ACHN (cell line): ENCODE results near the gene SERPINH1.
"Not testable (repeated sequence)": the region's sequence is repeated elsewhere in the genome, so short reads cannot be mapped to it uniquely, and the experiment has no call there.

Experiments
- DNase-seq: peaks from one replicate; pipeline ENCODE4 v3.0.0-alpha.2; 2015
- in situ Hi-C: cut with HindIII; loops from 2 replicates; pipeline ENCODE4 v1.10.0; 2017; ENCODE audit warnings: low sequenced_read_pairs, low pct_ligation_motif_present, low pct_unique_long_range_greater_than_20kb

The SERPINH1 gene

DNA sequence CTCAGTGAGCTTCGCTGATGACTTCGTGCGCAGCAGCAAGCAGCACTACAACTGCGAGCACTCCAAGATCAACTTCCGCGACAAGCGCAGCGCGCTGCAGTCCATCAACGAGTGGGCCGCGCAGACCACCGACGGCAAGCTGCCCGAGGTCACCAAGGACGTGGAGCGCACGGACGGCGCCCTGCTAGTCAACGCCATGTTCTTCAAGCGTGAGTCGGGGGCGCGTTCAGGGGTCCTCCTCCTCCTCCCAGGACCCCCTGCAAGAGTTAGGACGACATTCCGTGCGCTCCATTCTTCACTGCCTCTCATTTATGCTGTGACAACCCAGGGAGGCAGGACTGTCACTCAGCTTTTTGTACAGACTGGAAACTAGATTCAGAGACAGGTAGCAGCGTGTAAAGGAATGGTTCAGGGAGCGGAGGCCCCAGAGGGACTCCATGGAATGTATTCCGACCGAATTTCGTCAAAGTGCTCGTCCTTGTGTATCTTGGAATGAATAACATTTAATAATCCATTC, 4.8 kb downstream of the SERPINH1 start:
- no peak for DNase-seq
- in situ Hi-C loops, result no loop called here

GRCh38 chr11:75567971-75568370, 5.9 kb downstream of the SERPINH1 start:
- in situ Hi-C loops, result no loop called here
- DNase-seq, result no peak

DNA sequence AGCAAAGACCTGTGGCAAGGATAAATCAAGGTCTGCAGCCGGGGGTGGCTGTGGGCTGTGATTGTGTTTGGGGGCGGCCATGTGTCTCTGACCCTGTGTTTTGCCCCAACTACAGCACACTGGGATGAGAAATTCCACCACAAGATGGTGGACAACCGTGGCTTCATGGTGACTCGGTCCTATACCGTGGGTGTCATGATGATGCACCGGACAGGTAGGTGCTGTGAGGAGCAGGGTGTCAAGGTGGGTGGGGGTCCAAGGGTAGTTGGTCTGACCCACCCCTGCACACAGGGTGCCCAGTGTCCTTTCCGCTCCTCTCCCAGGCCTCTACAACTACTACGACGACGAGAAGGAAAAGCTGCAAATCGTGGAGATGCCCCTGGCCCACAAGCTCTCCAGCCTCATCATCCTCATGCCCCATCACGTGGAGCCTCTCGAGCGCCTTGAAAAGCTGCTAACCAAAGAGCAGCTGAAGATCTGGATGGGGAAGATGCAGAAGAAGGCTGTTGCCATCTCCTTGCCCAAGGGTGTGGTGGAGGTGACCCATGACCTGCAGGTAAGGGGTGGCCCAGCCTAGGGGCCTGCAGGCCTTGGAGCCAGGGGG, 6.7 kb downstream of the SERPINH1 start:
- in situ Hi-C loops, result no loop called here

DNA sequence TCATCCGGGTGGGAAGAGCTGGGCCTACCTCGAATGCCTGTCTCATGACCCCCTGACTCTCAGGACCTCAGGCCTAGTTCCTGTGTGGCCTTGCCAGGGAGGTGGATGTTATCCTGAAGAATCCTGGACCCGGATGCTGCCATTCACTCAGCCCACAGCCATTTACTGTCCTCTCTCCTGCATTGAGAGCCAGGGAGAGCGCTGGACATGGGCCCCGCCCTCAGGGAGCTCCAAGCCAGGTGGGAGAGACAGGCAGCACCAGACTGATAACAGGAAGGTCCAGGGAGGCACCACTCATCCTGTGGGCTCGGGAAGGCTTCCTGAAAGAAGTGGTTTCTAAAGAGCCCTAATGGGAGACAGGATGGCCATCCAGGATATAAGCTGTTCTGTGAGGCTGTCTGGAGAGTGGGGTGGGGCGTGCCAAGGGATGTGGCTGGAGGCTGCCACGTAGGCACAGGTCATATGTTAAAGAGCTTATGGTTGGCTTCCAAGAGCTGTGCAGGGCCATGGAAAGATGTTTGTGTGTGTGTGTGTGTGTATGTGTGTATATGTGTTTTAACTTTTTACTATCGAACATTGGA, 8.6 kb downstream of the SERPINH1 start:
- in situ Hi-C loops, result no loop called here
- DNase-seq, result no peak

More for the DNA sequence above, 6.7 kb downstream of the SERPINH1 start:
- no peak for DNase-seq

DNA sequence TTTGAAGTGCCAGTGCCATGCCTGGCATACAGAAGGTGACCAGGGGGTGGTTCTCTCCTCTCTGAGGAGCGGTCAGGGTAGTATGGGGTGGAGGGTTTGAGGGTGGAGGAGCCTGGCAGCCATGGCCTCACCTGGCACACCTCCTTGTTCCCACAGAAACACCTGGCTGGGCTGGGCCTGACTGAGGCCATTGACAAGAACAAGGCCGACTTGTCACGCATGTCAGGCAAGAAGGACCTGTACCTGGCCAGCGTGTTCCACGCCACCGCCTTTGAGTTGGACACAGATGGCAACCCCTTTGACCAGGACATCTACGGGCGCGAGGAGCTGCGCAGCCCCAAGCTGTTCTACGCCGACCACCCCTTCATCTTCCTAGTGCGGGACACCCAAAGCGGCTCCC, 9.6 kb downstream of the SERPINH1 start:
- in situ Hi-C loops, result no loop called here
- no peak for DNase-seq

DNA sequence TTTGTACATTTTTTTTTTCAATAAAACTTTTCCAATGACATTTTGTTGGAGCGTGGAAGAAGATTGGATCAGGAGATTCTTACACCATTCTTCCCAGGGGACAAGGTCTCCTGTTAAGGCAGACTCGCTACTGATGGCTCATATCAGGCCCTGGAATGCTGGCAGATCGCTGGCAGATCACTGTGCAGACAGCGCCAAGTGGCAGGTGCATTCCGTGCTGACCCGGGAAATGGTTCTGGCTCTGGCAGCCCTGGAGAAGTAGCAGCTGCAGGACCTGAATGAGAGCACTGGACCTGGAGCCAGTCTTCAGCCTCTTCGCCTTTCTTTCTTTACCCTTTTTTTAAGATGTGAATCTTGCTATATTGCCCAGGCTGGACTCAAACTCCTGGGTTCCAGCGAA, 10.7 kb downstream of the SERPINH1 start:
- in situ Hi-C loops, result no loop called here
- DNase-seq, result no peak

GRCh38 chr11:75574698-75575602, 12.9 kb downstream of the SERPINH1 start:
- in situ Hi-C loops, result no loop called here
- no peak for DNase-seq

GRCh38 chr11:75576017-75576416, 14.0 kb downstream of the SERPINH1 start:
- no peak for DNase-seq
- in situ Hi-C loops, result no loop called here

GRCh38 chr11:75576499-75576918, 14.5 kb downstream of the SERPINH1 start:
- DNase-seq, result peak; percentile 47
- in situ Hi-C loops, result no loop called here

- in situ Hi-C loops, result no loop called here
- no peak for DNase-seq
Observed at GRCh38 chr11:75577207-75577606, 15.2 kb downstream of the SERPINH1 start.

DNA sequence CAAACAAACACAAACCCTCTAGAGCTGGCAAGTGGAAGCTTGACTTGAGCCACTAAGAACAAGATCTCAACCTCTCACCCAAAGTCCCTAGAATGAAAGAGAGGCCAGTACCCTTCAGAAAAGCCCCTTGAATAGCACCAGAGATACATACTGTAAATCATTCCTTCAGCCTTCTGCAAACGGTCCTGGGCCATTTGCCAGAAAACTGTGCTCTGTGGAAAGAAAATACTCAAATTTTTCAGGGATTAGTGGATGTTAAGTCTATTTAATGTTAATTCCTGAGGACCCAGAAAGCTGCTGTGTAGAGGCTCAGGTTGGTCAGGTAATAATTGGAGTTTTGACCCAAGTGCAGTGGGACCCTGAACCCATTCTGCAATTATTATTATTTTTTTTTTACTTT, 16.9 kb downstream of the SERPINH1 start:
- in situ Hi-C loops, result no loop called here
- no peak for DNase-seq

GRCh38 chr11:75579841-75580240, 17.8 kb downstream of the SERPINH1 start:
- in situ Hi-C loops, result no loop called here
- DNase-seq, result no peak

DNA sequence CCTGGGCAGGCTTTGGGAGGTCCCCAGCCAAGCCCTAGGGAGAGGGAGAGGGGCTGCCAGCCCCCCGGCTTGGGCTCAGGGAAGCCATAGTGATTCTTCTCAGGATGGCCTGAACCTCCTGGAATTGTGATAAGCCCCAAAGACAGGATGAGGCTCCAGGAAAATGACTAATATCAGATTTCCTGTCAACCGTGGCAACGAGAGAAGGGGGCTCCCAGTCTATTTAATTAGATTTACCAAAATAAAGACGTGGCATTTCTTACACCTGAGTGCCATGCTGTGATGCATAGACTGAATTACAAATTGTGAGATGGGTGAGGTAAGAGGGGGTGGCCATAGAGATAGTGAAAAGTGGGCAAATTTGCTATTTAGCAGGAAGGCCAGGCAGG, 20.4 kb downstream of the SERPINH1 start:
- DNase-seq, result no peak
- in situ Hi-C loops, result no loop called here

DNA sequence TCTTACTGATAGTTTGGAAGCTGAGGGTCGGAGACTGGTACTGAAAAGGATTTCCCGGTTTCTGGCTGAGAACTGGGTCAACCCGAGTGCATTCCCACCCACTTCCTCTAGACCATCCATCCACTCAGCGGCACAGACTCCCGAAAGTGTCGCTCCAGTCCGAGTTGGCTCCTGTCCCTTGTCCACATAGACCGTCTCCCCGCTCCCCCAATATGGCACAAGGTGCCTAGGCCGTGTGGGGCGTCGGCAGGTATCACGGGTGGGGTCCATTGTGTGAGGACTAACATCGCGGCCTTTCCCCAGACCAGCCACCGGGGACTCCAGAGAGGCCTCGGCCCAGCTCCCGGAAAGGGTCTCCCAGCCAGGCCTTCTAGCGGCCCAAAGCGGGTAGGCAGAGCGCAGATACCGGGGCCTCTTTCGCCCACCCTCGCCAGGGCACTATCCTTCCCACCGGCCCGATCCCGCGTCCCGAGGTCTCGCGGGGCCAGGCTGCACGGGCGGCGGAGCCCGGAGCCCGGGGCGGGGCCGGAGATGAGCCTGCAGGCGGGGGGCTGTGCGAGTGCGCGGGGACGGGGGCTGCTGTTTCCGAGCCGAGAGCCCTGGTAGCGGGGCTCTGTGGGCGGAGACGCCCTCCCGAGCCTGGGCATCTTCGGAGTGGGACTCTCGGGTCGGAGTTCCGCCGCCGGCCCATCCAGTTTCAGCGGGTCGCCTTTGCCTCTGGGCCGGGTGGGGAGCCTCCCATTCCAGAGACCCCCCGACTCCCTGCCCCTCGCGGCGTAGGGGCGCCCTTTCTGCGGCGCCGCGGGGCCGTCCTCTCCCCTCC, 21.1 kb downstream of the SERPINH1 start:
- in situ Hi-C loops, result no loop called here
- peak; percentile 80 for DNase-seq

GRCh38 chr11:75583718-75584658, 21.9 kb downstream of the SERPINH1 start:
- in situ Hi-C loops, result no loop called here
- DNase-seq, result peak; percentile 66

GRCh38 chr11:75584659-75585292, 22.7 kb downstream of the SERPINH1 start:
- in situ Hi-C loops, DNase-seq: not testable (repeated sequence)

GRCh38 chr11:75585293-75585670, 23.2 kb downstream of the SERPINH1 start:
- DNase-seq, result no peak
- in situ Hi-C loops, result no loop called here
